Ishikawa (cell line): ENCODE measurements around the gene ARID5B.

Experiments
- EP300 ChIP-seq: IDR thresholded peaks from 2 replicates; pipeline ENCODE4 v1.6.1; 2012; ENCODE audit warnings: borderline replicate concordance
- MAX ChIP-seq: IDR thresholded peaks from 2 replicates; pipeline ENCODE4 v1.6.1; 2012
- RAD21 ChIP-seq: IDR thresholded peaks from 2 replicates; pipeline ENCODE4 v1.6.1; 2012; ENCODE audit warnings: low read depth
- YY1 ChIP-seq: IDR thresholded peaks from 2 replicates; pipeline ENCODE4 v1.6.1; 2012; ENCODE audit warnings: low read depth
- TF ChIP-seq, protein P1 (sequence below): IDR thresholded peaks from 2 replicates; pipeline ENCODE4 v1.6.1; 2012; ENCODE audit warnings: low read depth, mild to moderate bottlenecking

DNA sequence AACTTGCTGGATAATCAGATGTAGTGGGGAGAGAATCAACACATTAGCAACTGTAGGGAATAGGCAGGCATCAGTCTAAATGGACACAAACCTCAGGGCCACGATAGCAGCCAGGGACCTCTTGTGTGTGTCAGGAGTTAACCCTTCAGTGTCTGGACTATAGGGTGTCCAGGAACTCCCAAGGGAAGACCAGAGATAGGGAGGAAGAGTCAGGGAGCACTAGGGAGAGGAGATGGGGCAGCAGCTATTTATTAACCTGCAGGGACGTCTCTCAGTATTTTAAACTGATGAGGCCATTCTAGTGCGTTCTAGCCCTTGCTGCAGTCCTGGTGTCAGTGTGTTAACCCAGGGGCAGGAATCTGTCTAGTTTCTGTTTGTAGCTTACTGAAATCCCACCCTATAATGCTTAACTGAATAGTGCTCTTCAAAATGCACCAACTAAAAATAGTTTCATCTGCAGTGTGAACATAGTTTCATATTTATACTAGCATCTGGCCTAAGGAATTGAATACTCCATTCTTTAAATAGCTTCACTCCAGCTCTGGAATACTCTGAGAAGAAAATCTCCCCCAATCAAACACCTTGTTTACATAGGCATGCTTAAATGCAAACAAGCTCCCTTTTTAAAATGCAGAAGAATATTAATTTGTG lies 62.7 kb downstream of the ARID5B start:
- TF ChIP-seq EP300 (no peak), MAX (no peak), RAD21 (no peak), YY1 (no peak)
- TF ChIP-seq, protein P1, sequence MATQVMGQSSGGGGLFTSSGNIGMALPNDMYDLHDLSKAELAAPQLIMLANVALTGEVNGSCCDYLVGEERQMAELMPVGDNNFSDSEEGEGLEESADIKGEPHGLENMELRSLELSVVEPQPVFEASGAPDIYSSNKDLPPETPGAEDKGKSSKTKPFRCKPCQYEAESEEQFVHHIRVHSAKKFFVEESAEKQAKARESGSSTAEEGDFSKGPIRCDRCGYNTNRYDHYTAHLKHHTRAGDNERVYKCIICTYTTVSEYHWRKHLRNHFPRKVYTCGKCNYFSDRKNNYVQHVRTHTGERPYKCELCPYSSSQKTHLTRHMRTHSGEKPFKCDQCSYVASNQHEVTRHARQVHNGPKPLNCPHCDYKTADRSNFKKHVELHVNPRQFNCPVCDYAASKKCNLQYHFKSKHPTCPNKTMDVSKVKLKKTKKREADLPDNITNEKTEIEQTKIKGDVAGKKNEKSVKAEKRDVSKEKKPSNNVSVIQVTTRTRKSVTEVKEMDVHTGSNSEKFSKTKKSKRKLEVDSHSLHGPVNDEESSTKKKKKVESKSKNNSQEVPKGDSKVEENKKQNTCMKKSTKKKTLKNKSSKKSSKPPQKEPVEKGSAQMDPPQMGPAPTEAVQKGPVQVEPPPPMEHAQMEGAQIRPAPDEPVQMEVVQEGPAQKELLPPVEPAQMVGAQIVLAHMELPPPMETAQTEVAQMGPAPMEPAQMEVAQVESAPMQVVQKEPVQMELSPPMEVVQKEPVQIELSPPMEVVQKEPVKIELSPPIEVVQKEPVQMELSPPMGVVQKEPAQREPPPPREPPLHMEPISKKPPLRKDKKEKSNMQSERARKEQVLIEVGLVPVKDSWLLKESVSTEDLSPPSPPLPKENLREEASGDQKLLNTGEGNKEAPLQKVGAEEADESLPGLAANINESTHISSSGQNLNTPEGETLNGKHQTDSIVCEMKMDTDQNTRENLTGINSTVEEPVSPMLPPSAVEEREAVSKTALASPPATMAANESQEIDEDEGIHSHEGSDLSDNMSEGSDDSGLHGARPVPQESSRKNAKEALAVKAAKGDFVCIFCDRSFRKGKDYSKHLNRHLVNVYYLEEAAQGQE: no peak
